HEK293 (cell line): ENCODE results near the gene WASF2.

Experiments used
- CTCF ChIA-PET: fragments of 350-600 bp; formaldehyde crosslinking; extraction: SDS; loops from one replicate; lab custom pipeline; 2021; ENCODE audit warnings: antibody characterized with exemption; lab: Yijun Ruan, JAX
- POLR2A ChIA-PET: fragments of 300-600 bp; formaldehyde crosslinking; extraction: SDS; loops from one replicate; lab custom pipeline; 2020; ENCODE audit warnings: antibody characterized with exemption, inconsistent platforms; lab: Yijun Ruan, JAX
- H3K27ac ChIP-seq: fragments of 200-500 bp; sonication (Bioruptor generic); 2 replicates; pipeline ENCODE4 v1.5.1; 2014; ENCODE audit warnings: low read depth, low read length, control low read depth, inconsistent platforms; ENCODE audit errors: extremely low read depth
- H3K36me3 ChIP-seq, 2 experiments: fragments of 200-500 bp in 1 of 2; sonication (Bioruptor generic) in 1 of 2; 1 replicate in 1 of 2; 2 replicates in 1 of 2; pipeline ENCODE4 v1.5.1; 2014 to 2017; ENCODE audit warnings: inconsistent platforms in 2 of 2, low read length in 2 of 2; ENCODE audit not compliant: control insufficient read depth in 2 of 2, insufficient read depth in 1 of 2
- H3K4me1 ChIP-seq: fragments of 200-500 bp; sonication (Bioruptor generic); 2 replicates; pipeline ENCODE4 v1.5.1; 2014; ENCODE audit warnings: mild to moderate bottlenecking, low read length, inconsistent platforms; ENCODE audit not compliant: control insufficient read depth, insufficient read depth
- H3K4me3 ChIP-seq: 2 replicates; pipeline ENCODE4 v1.5.1; 2011; ENCODE audit warnings: low read depth, mild to moderate bottlenecking, control low read depth, low read length, moderate library complexity
- H3K9me3 ChIP-seq: fragments of 200-500 bp; sonication (Bioruptor generic); 2 replicates; pipeline ENCODE4 v1.5.1; 2014; ENCODE audit warnings: low read depth, low read length, inconsistent platforms; ENCODE audit not compliant: control insufficient read depth, insufficient read depth
- AEBP2 ChIP-seq: fragments of 450-650 bp; formaldehyde crosslinking; IDR thresholded peaks from 2 replicates; pipeline ENCODE4 v1.5.1; 2016; ENCODE audit warnings: missing biosample characterization, missing genetic modification characterization, borderline replicate concordance
- BCL11B ChIP-seq: fragments of 450-650 bp; formaldehyde crosslinking; IDR thresholded peaks from 2 replicates; pipeline ENCODE4 v1.5.1; 2016; ENCODE audit warnings: low read depth, missing biosample characterization, missing genetic modification characterization
- BCL6B ChIP-seq: fragments of 450-650 bp; formaldehyde crosslinking; IDR thresholded peaks from 2 replicates; pipeline ENCODE4 v1.5.1; 2017; ENCODE audit warnings: missing biosample characterization, missing genetic modification characterization
- MZF1 ChIP-seq: fragments of 450-650 bp; formaldehyde crosslinking; IDR thresholded peaks from 2 replicates; pipeline ENCODE4 v1.5.1; 2017; ENCODE audit warnings: missing biosample characterization, missing genetic modification characterization, borderline replicate concordance
- PRDM6 ChIP-seq: fragments of 450-650 bp; formaldehyde crosslinking; IDR thresholded peaks from 2 replicates; pipeline ENCODE4 v1.5.1; 2017; ENCODE audit warnings: missing biosample characterization, missing genetic modification characterization
- ZNF140 ChIP-seq: fragments of 450-650 bp; formaldehyde crosslinking; IDR thresholded peaks from 2 replicates; pipeline ENCODE4 v1.5.1; 2016; ENCODE audit warnings: missing biosample characterization, missing genetic modification characterization
- ZNF221 ChIP-seq: fragments of 450-650 bp; formaldehyde crosslinking; IDR thresholded peaks from 2 replicates; pipeline ENCODE4 v1.5.1; 2017; ENCODE audit warnings: missing biosample characterization, missing genetic modification characterization, borderline replicate concordance
- ZNF366 ChIP-seq: fragments of 450-650 bp; formaldehyde crosslinking; conservative IDR thresholded peaks from 2 replicates; pipeline ENCODE4 v1.5.1; 2016; ENCODE audit warnings: missing biosample characterization, missing genetic modification characterization
- ZNF449 ChIP-seq: fragments of 450-650 bp; formaldehyde crosslinking; IDR thresholded peaks from 2 replicates; pipeline ENCODE4 v1.5.1; 2017; ENCODE audit warnings: missing biosample characterization, mild to moderate bottlenecking, missing genetic modification characterization, moderate library complexity
- ZNF530 ChIP-seq: fragments of 450-650 bp; formaldehyde crosslinking; IDR thresholded peaks from 2 replicates; pipeline ENCODE4 v1.5.1; 2016; ENCODE audit warnings: low read depth, missing biosample characterization, missing genetic modification characterization
- ZNF664 ChIP-seq: fragments of 450-650 bp; formaldehyde crosslinking; IDR thresholded peaks from 2 replicates; pipeline ENCODE4 v1.5.1; 2016; ENCODE audit warnings: missing biosample characterization, missing genetic modification characterization
- ZNF747 ChIP-seq: fragments of 450-650 bp; formaldehyde crosslinking; IDR thresholded peaks from 2 replicates; pipeline ENCODE4 v1.5.1; 2016; ENCODE audit warnings: missing biosample characterization, missing genetic modification characterization
- ZNF776 ChIP-seq: fragments of 450-650 bp; formaldehyde crosslinking; IDR thresholded peaks from 2 replicates; pipeline ENCODE4 v1.5.0; 2017; ENCODE audit warnings: missing biosample characterization, missing genetic modification characterization, borderline replicate concordance
- TF ChIP-seq, protein P1 (sequence below): fragments of 450-650 bp; formaldehyde crosslinking; IDR thresholded peaks from 2 replicates; pipeline ENCODE4 v1.5.1; 2016; ENCODE audit warnings: missing biosample characterization, missing genetic modification characterization

The WASF2 gene

GRCh38 chr1:27418326-27419185 is 71.4 kb downstream of the WASF2 start (continued):
- no peak for TF ChIP-seq AEBP2 (tag by site-specific recombination)
- TF ChIP-seq MZF1 (tag by site-specific recombination): no peak

DNA sequence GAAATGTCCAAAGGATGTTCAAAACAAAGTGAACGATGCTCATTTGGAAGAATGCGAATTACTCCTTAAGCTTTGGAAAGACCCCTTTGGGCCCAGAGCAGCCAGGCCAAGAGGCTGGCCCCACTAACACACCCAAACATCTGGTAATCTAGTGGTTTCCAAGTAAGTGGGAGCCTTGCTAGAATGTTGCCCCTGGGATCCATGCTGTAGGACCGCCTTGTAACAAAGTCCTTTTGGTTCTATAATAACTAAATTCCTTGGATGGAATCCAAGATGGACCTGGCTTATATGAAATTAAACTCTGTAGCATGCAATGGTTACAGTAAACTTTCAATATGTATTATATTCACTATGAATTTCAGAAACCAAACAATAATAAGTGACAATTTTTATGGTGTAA is 72.3 kb downstream of the WASF2 start:
- Histone ChIP-seq H3K4me1 (no peaks in the 10 kb centered on the region), H3K4me3 (no peak overlapping the region), H3K9me3 (no peaks in the 10 kb centered on the region), H3K36me3 (peaks cover 10 to 67% of the 10 kb centered on the region in 2 experiments), H3K27ac (no peak overlapping the region)
- CTCF ChIA-PET: interaction anchor here (0.6 to 1.9 kb wide), 5 partner anchors 9 to 245 kb away, joined by 3 to 7 read pairs (median 4); no protein-coding TSS in a partner anchor
- TF ChIP-seq PRDM6 (tag by site-specific recombination) (no peak), BCL11B (tag by site-specific recombination) (no peak), BCL6B (tag by site-specific recombination) (no peak), ZNF776 (tag by site-specific recombination) (no peak), ZNF747 (tag by site-specific recombination) (no peak), ZNF664 (tag by site-specific recombination) (no peak), ZNF449 (tag by site-specific recombination) (no peak), ZNF530 (tag by site-specific recombination) (no peak), ZNF366 (no peak), ZNF140 (no peak), ZNF221 (no peak)
- TF ChIP-seq, protein P1, sequence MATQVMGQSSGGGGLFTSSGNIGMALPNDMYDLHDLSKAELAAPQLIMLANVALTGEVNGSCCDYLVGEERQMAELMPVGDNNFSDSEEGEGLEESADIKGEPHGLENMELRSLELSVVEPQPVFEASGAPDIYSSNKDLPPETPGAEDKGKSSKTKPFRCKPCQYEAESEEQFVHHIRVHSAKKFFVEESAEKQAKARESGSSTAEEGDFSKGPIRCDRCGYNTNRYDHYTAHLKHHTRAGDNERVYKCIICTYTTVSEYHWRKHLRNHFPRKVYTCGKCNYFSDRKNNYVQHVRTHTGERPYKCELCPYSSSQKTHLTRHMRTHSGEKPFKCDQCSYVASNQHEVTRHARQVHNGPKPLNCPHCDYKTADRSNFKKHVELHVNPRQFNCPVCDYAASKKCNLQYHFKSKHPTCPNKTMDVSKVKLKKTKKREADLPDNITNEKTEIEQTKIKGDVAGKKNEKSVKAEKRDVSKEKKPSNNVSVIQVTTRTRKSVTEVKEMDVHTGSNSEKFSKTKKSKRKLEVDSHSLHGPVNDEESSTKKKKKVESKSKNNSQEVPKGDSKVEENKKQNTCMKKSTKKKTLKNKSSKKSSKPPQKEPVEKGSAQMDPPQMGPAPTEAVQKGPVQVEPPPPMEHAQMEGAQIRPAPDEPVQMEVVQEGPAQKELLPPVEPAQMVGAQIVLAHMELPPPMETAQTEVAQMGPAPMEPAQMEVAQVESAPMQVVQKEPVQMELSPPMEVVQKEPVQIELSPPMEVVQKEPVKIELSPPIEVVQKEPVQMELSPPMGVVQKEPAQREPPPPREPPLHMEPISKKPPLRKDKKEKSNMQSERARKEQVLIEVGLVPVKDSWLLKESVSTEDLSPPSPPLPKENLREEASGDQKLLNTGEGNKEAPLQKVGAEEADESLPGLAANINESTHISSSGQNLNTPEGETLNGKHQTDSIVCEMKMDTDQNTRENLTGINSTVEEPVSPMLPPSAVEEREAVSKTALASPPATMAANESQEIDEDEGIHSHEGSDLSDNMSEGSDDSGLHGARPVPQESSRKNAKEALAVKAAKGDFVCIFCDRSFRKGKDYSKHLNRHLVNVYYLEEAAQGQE: no peak
- POLR2A ChIA-PET: no interaction called here
